GM12873 (cell line): ENCODE results near the gene PRKAG2.

ENCODE experiments used
- CTCF ChIP-seq: IDR thresholded peaks from 2 replicates; pipeline ENCODE4 v1.5.1; 2012; ENCODE audit warnings: low read depth, mild to moderate bottlenecking, moderate library complexity, low read length, control low read depth; ENCODE audit not compliant: insufficient read depth; ENCODE audit errors: missing control alignments

Gene PRKAG2

DNA sequence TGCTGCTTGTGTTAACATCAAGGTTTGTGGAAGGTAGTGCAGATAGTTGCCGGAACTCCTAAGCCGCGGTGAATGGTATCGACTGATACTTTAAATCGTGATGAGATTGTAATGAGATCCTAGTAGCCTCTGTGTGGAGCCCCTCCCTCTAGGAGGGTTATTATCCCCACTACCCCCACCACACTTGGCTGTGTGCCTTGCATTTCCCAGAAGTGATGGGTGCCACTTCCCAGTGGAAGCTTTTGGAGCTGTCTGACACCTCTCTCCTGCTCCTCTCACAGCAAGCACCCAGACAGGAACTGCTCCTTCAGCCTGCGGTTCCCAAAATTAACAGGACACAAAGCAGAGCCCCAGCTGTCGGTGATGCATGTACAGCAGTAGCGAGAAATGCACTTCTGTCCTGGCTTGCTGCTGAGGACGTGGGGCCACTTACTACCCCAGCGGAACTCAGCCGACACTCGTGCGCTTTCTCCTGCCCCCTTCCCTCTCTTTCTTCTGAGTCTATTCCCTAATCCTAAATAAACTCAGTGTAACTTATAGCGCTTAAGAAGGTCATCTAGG, 52.5 kb downstream of the PRKAG2 start:
- TF ChIP-seq CTCF: no peak

- TF ChIP-seq CTCF: no peak
Observed at GRCh38 chr7:151823566-151824372, 53.1 kb downstream of the PRKAG2 start.

DNA sequence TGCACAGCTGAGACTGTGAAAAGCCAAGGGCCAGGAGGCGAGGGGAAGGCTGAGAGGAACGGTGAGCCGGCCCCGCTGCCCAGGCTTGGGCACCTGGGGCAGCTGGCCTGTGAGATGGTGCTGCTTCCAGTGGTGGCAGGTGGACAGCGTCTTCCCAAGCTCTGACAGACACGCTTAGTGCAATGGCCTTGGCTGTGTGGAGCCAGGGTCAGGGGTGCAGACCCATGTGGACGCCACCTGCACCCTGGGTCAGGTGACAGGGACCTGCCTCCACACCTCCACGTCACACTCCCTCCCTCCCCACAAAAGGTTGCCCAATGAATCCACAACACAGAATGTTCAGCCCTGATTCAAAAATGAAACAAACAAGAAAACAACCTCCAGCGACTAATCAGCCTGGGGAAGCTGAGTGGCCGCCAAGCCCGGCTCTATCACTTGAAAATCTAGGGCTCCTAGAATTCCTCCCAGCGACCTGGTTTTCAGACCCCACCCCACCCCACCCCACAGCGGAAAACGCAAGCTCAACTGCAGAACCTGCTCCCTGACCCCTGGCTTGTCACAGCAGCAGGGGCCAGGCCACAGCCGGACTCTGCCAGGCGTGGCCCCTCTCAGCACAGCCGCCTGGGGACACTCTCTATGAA, 54.3 kb downstream of the PRKAG2 start:
- no peak for TF ChIP-seq CTCF

DNA sequence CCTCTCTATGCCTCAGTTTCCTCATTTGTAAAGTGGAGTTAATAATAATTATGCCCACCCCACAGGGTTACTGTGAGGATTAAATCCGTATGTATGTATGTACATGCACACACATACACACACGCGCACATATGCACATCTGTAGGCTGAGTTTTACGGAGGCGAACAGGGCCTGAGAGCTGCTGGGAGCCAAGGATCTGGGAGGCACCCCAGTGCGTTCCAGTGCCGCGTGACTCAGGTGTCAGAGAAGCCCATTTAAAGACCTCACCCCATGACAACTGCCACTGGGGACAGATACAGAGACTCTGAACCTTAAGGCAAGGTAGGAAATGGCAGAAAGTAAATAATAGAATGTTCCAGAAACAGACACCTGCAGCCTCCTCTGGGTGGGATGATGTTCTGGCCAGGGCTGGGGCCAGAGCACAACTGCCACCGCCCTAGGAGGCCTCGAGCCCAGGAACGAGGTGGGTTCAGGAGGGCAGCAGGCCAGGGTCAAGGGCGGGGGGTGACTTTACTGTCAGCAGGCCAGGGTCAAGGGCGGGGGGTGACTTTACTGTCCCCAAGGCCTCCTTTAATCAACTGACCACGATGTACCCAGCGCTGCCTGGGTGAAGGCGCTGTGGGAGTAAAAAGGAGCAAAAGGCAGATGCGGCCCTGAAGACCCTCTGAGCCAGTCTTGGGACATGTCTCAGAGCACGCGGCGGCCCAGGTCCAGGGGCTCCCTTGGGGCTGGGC, 54.9 kb downstream of the PRKAG2 start:
- TF ChIP-seq CTCF: no peak

DNA sequence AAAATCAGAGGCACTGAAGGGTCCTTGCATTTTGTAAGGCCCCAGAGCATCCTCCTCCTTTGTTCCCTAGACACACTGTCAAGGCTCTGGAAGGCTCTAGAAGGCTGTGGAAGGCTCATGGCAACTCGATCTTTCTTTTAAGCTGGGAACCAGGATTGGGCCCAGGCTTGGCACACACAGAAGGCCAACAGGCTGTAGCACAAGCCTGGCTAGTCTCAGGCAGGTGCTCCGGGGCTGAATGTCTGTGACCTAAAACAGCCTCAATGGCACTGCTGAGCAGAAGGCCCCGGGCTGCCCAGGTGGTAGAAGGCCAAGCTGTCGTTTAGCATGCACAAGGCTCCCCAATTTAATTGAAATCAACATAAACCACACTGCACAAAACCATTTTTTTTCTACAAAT, 55.7 kb downstream of the PRKAG2 start:
- TF ChIP-seq CTCF: no peak

GRCh38 chr7:151820491-151821105, 56.3 kb downstream of the PRKAG2 start:
- no peak for TF ChIP-seq CTCF

GRCh38 chr7:151819866-151820265, 57.0 kb downstream of the PRKAG2 start:
- TF ChIP-seq CTCF: no peak
